ENCODE measurements around the gene PLN.

- TF ChIP-seq, protein P1, sequence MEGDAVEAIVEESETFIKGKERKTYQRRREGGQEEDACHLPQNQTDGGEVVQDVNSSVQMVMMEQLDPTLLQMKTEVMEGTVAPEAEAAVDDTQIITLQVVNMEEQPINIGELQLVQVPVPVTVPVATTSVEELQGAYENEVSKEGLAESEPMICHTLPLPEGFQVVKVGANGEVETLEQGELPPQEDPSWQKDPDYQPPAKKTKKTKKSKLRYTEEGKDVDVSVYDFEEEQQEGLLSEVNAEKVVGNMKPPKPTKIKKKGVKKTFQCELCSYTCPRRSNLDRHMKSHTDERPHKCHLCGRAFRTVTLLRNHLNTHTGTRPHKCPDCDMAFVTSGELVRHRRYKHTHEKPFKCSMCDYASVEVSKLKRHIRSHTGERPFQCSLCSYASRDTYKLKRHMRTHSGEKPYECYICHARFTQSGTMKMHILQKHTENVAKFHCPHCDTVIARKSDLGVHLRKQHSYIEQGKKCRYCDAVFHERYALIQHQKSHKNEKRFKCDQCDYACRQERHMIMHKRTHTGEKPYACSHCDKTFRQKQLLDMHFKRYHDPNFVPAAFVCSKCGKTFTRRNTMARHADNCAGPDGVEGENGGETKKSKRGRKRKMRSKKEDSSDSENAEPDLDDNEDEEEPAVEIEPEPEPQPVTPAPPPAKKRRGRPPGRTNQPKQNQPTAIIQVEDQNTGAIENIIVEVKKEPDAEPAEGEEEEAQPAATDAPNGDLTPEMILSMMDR (IDR thresholded peaks at IDR 0.05), result no peak
- TF ChIP-seq POLR2A (IDR thresholded peaks at IDR 0.05), result no peak
- no peak for TF ChIP-seq POLR2AphosphoS5 (IDR thresholded peaks at IDR 0.05; ENCODE audit: insufficient read depth in 1 of 2, low read depth in 1 of 2)
Observed at GRCh38 chr6:118535176-118535844, 12.8 kb upstream of the PLN start.

Measured in vagina (tissue), 2 donors.